MM.1S (cell line): ENCODE data around the gene CEP128.

Experiments
- DNase-seq: peaks from one replicate; pipeline ENCODE4 v3.0.0-alpha.2; 2015
- H2AFZ ChIP-seq: fragments of 300-600 bp; sonication (generic); 2 replicates; pipeline ENCODE4 v1.6.0; 2016; ENCODE audit warnings: antibody characterized with exemption, low read length
- H3F3A ChIP-seq: fragments of 300-600 bp; sonication (generic); 2 replicates; pipeline ENCODE4 v1.6.1; 2016; ENCODE audit warnings: mild to moderate bottlenecking, antibody characterized with exemption, low read length, moderate library complexity, mixed read lengths; ENCODE audit not compliant: insufficient read depth
- H3K27ac ChIP-seq: fragments of 300-600 bp; sonication (generic); 2 replicates; pipeline ENCODE4 v1.5.1; 2016; ENCODE audit warnings: mild to moderate bottlenecking, low read length
- H3K27me3 ChIP-seq: fragments of 300-600 bp; sonication (generic); replicated peaks from 2 replicates; pipeline ENCODE4 v1.6.0; 2016; ENCODE audit warnings: low read length; ENCODE audit not compliant: insufficient read depth
- H3K36me3 ChIP-seq: fragments of 300-600 bp; sonication (generic); replicated peaks from 2 replicates; pipeline ENCODE4 v1.6.1; 2016; ENCODE audit warnings: mild to moderate bottlenecking, low read length, mixed read lengths; ENCODE audit not compliant: insufficient read depth
- H3K4me1 ChIP-seq: fragments of 300-600 bp; sonication (generic); 2 replicates; pipeline ENCODE4 v1.6.1; 2016; ENCODE audit warnings: low read length, mixed read lengths
- H3K4me2 ChIP-seq: fragments of 300-600 bp; sonication (generic); 2 replicates; pipeline ENCODE4 v1.6.0; 2016; ENCODE audit warnings: low read depth, low read length
- H3K4me3 ChIP-seq: fragments of 300-600 bp; sonication (generic); 2 replicates; pipeline ENCODE4 v1.5.1; 2016; ENCODE audit warnings: low read length, mixed read lengths
- H3K79me2 ChIP-seq: fragments of 300-600 bp; sonication (generic); 2 replicates; pipeline ENCODE4 v1.6.1; 2016; ENCODE audit warnings: mixed run types, low read length, mixed read lengths
- H3K9ac ChIP-seq: fragments of 300-600 bp; sonication (generic); 2 replicates; pipeline ENCODE4 v1.6.1; 2016; ENCODE audit warnings: low read length, mixed read lengths
- H3K9me2 ChIP-seq: fragments of 300-600 bp; sonication (generic); replicated peaks from 2 replicates; pipeline ENCODE4 v1.6.1; 2016; ENCODE audit warnings: mild to moderate bottlenecking, low read length, mixed read lengths; ENCODE audit not compliant: insufficient read depth
- H3K9me3 ChIP-seq: fragments of 300-600 bp; sonication (generic); replicated peaks from 2 replicates; pipeline ENCODE4 v1.6.1; 2016; ENCODE audit warnings: mild to moderate bottlenecking, low read length, mixed read lengths; ENCODE audit not compliant: insufficient read depth
- H4K20me1 ChIP-seq: fragments of 300-600 bp; sonication (generic); 2 replicates; pipeline ENCODE4 v1.6.1; 2016; ENCODE audit warnings: mild to moderate bottlenecking, low read length, moderate library complexity, mixed read lengths; ENCODE audit not compliant: insufficient read depth
- EZH2 ChIP-seq: fragments of 300-600 bp; sonication (generic); optimal IDR thresholded peaks from 2 replicates; pipeline ENCODE3; 2017; ENCODE audit warnings: low read depth, mild to moderate bottlenecking, antibody characterized with exemption, low read length, mixed read lengths
- EZH2phosphoT487 ChIP-seq: fragments of 300-600 bp; sonication (generic); IDR thresholded peaks from 2 replicates; pipeline ENCODE4 v1.6.1; 2018; ENCODE audit warnings: antibody characterized with exemption, low read length
- TF ChIP-seq, protein P1 (sequence below): fragments of 300-600 bp; sonication (generic); IDR thresholded peaks from 2 replicates; pipeline ENCODE4 v1.5.1; 2016; ENCODE audit warnings: antibody characterized with exemption, low read length, mixed read lengths

Gene CEP128

GRCh38 chr14:80901822-80902221 is 39.7 kb downstream of the CEP128 start:
- Histone ChIP-seq H4K20me1 (no peaks in the 10 kb centered on the region), H3K4me1 (no peaks in the 10 kb centered on the region), H3K27ac (no peak overlapping the region), H3K36me3 (no peaks in the 10 kb centered on the region), H3K27me3 (no peaks in the 10 kb centered on the region), H3K79me2 (no peaks in the 10 kb centered on the region), H3K4me3 (no peak overlapping the region), H3K4me2 (no peak overlapping the region), H2AFZ (no peak overlapping the region), H3K9me2 (no peaks in the 10 kb centered on the region), H3K9ac (no peak overlapping the region), H3F3A (no peaks in the 10 kb centered on the region), H3K9me3 (no peaks in the 10 kb centered on the region)
- no peak for DNase-seq
- TF ChIP-seq, protein P1, sequence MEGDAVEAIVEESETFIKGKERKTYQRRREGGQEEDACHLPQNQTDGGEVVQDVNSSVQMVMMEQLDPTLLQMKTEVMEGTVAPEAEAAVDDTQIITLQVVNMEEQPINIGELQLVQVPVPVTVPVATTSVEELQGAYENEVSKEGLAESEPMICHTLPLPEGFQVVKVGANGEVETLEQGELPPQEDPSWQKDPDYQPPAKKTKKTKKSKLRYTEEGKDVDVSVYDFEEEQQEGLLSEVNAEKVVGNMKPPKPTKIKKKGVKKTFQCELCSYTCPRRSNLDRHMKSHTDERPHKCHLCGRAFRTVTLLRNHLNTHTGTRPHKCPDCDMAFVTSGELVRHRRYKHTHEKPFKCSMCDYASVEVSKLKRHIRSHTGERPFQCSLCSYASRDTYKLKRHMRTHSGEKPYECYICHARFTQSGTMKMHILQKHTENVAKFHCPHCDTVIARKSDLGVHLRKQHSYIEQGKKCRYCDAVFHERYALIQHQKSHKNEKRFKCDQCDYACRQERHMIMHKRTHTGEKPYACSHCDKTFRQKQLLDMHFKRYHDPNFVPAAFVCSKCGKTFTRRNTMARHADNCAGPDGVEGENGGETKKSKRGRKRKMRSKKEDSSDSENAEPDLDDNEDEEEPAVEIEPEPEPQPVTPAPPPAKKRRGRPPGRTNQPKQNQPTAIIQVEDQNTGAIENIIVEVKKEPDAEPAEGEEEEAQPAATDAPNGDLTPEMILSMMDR = no peak

- Histone ChIP-seq H3K9ac (no peak overlapping the region), H4K20me1 (no peaks in the 10 kb centered on the region), H3K27ac (no peak overlapping the region), H3K4me1 (no peaks in the 10 kb centered on the region), H3K4me3 (no peak overlapping the region), H3F3A (no peaks in the 10 kb centered on the region), H2AFZ (no peak overlapping the region), H3K4me2 (no peak overlapping the region), H3K9me3 (no peaks in the 10 kb centered on the region), H3K36me3 (no peaks in the 10 kb centered on the region), H3K27me3 (no peaks in the 10 kb centered on the region), H3K9me2 (no peaks in the 10 kb centered on the region), H3K79me2 (no peaks in the 10 kb centered on the region)
- DNase-seq = no peak
- no peak for TF ChIP-seq EZH2phosphoT487
- no peak for TF ChIP-seq EZH2
- TF ChIP-seq, protein P1 = no peak
Observed at GRCh38 chr14:80901260-80901659, 40.3 kb downstream of the CEP128 start.

- no peak overlapping the region for H3K9ac ChIP-seq
- no peaks in the 10 kb centered on the region for H3K36me3 ChIP-seq
- no peaks in the 10 kb centered on the region for H3K4me1 ChIP-seq
- no peaks in the 10 kb centered on the region for H3K27me3 ChIP-seq
- H3K79me2 ChIP-seq = no peaks in the 10 kb centered on the region
- H3K9me2 ChIP-seq = no peaks in the 10 kb centered on the region
- TF ChIP-seq, protein P1 = no peak
- TF ChIP-seq EZH2phosphoT487 (no peak), EZH2 (no peak)
- no peak overlapping the region for H2AFZ ChIP-seq
- DNase-seq = no peak
- no peaks in the 10 kb centered on the region for H3K9me3 ChIP-seq
- no peaks in the 10 kb centered on the region for H4K20me1 ChIP-seq
- no peak overlapping the region for H3K4me2 ChIP-seq
- H3F3A ChIP-seq = no peaks in the 10 kb centered on the region
- no peak overlapping the region for H3K4me3 ChIP-seq
- H3K27ac ChIP-seq = no peak overlapping the region
Observed at GRCh38 chr14:80872645-80873044, 68.9 kb downstream of the CEP128 start.

DNA sequence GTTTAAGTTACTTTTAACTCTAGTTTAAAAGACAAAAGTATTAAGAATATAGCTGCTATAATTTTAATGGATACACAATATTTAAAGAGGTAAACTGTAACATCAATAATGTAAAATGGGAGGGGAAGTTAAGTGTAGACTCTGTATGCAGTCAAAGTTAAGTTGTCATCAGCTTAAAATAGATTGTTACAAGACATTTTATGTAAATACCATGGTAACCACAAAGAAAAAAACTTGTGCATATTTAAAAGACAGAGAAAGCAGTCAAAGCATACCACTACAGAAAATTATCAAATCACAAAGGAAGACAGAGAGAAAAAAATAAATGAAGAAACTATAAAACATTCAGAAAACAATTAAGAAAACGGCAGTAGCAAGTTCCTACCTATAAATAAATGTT is 73.3 kb downstream of the CEP128 start:
- Histone ChIP-seq H3K9me2 (no peaks in the 10 kb centered on the region), H3K27ac (no peak overlapping the region), H3F3A (no peaks in the 10 kb centered on the region), H3K4me2 (no peak overlapping the region), H3K9me3 (no peaks in the 10 kb centered on the region), H3K9ac (no peak overlapping the region), H3K79me2 (no peaks in the 10 kb centered on the region), H4K20me1 (no peaks in the 10 kb centered on the region), H3K4me3 (no peak overlapping the region), H3K36me3 (no peaks in the 10 kb centered on the region), H2AFZ (no peak overlapping the region), H3K4me1 (no peaks in the 10 kb centered on the region), H3K27me3 (no peaks in the 10 kb centered on the region)
- TF ChIP-seq EZH2 (no peak), EZH2phosphoT487 (no peak)
- TF ChIP-seq, protein P1 = no peak
- DNase-seq = no peak
